K562 (cell line): ENCODE data around the gene SMG6. TPM values are rescaled to one million over a fixed set of nuclear protein-coding genes. Genes with fewer than 3 reads are reported as not detected.

ENCODE experiments used
- CUX1 ChIP-seq: fragments of 200-800 bp; sonication (Bioruptor generic); IDR thresholded peaks from 2 replicates; pipeline ENCODE4 v1.6.1; 2016; ENCODE audit warnings: missing genetic modification characterization, missing compliant biosample characterization
- polyA plus RNA-seq, 8 experiments: library from polyadenylated mRNA; depleted of rRNA in 4 of 8; stranded (reverse) in 5 of 8; unstranded in 3 of 8; fragments of >200 nt; fragmentation: Nextera tagmentation in 2 of 8; fragmentation: Illumina TruSeq in 1 of 8; extraction: Ambion mirVana in 2 of 8; extraction: Trizol in 1 of 8; gene quantifications; 2 replicates each; pipeline versions ENCODE4 v1.2.1 to v1.2.3, GENCODE V29; 2011 to 2014; ENCODE audit warnings: inconsistent platforms in 1 of 8, missing spikeins in 1 of 8
- total RNA-seq, 7 experiments: library from RNA; depleted of rRNA in 6 of 7; stranded (reverse); fragments of >200 nt in 6 of 7; fragmentation: Illumina TruSeq in 2 of 7; extraction: Trizol in 2 of 7; gene quantifications; 2 replicates each; pipeline versions ENCODE4 v1.2.1 to v1.2.3, GENCODE V29; 2011 to 2021; ENCODE audit warnings: low replicate concordance in 1 of 7
- TF ChIP-seq, protein P1 (sequence below), 2 experiments: fragments of 450-650 bp in 1 of 2; sonication (generic) in 1 of 2; formaldehyde crosslinking in 1 of 2; IDR thresholded peaks in 1 of 2; conservative IDR thresholded peaks in 1 of 2; 2 replicates each; pipeline versions ENCODE4 v1.6.1 to v1.8.1; 2016 to 2023; ENCODE audit warnings: mild to moderate bottlenecking in 2 of 2, moderate library complexity in 2 of 2, inconsistent platforms in 1 of 2, missing genetic modification reagents in 1 of 2

SMG6 gene
- total and polyA plus RNA-seq, 9 of the 15 experiments (the other 6 are each of a cell fraction or from before 2014, with no cell fraction given): 0.44 to 13.9 (median 6.0) TPM

GRCh38 chr17:2338315-2338657, 34.7 kb upstream of the SMG6 start (continued):
- TF ChIP-seq CUX1 (CRISPR knock-in tag): no peak
- TF ChIP-seq, protein P1, sequence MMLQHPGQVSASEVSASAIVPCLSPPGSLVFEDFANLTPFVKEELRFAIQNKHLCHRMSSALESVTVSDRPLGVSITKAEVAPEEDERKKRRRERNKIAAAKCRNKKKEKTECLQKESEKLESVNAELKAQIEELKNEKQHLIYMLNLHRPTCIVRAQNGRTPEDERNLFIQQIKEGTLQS (IDR thresholded peaks at IDR 0.05): peak; percentile 64
- TF ChIP-seq, protein P1 (CRISPR knock-in tag; conservative IDR thresholded peaks at IDR 0.05): no peak
- TF ChIP-seq, all 486 proteins: peak for 7
